MM.1S (cell line): ENCODE measurements around the gene SWI5.

Source experiments
- CTCF ChIP-seq: fragments of 300-600 bp; sonication (generic); IDR thresholded peaks from 2 replicates; pipeline ENCODE4 v1.5.1; 2016; ENCODE audit warnings: antibody characterized with exemption, low read length, mixed read lengths
- EZH2 ChIP-seq: fragments of 300-600 bp; sonication (generic); optimal IDR thresholded peaks from 2 replicates; pipeline ENCODE3; 2017; ENCODE audit warnings: low read depth, mild to moderate bottlenecking, antibody characterized with exemption, low read length, mixed read lengths
- EZH2phosphoT487 ChIP-seq: fragments of 300-600 bp; sonication (generic); IDR thresholded peaks from 2 replicates; pipeline ENCODE4 v1.6.1; 2018; ENCODE audit warnings: antibody characterized with exemption, low read length

DNA sequence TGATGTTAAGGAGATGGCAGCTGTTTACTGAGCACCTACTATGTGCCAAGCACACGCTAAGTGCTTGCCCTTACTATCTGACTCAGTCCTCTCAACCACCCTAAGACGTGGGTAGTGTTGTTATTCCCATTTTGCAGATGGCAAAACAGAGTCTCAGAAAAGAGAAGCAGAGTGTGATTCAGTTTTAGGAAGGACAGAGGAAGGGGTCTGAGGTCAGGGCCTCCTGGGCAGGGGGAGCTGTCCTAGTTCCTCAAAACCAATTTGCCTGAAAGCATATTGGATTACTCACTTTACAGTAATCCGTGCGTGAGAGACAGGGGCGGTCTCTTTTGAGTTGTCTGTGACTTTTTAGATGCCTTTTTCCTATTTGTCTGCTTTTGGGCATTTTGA is 49.7 kb upstream of the SWI5 start:
- TF ChIP-seq CTCF (no peak), EZH2phosphoT487 (no peak), EZH2 (no peak)
